HG03378 (cell line): Measurements from ENCODE around the gene RHBDD3.

Experiments
- ATAC-seq: cut with Tn5 transposase; IDR thresholded peaks from one replicate; pipeline ENCODE4 v1.9.1; 2021; ENCODE audit warnings: mild to moderate bottlenecking, moderate library complexity; ENCODE audit not compliant: unreplicated experiment

The RHBDD3 gene

DNA sequence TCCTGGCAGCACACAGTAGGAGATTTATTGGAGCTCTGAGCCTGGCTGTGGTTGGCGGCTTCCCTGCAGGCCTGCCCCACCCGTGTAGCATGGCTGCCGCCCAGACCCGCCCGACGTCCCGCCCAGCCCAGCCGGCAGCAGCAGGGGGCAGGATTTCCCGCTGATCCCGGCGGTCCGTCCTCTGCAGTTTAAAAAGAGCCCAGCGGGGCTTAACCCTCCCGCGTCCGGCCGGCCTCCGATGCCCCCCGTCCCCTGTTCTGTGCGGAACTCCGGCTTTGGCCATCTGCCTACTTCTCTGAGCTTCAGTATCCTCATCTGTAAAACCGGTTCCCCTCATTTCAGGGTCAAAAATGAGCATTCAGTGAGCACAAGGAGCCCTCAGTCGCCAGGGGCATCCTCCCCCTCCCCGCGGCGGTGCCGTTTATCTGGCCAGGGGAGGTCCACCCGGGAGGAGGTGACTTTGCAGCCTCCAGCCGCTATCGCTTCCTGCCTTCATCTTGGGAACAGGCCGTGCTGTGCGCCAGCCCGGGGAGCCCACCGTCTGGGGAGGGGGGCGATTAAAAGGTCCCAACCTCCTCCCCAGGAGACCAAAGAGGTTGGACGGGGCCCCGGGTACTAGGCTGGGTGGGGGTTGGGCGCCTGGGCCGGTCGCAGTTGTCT is 38.5 kb upstream of the RHBDD3 start, which contains the start of gene GAS2L1:
Gene GAS2L1 (plus strand): TSS at position 476 of the 660 bp plus-strand sequence. CDS start 1,456 bp downstream, outside the sequence.
- no peak for ATAC-seq

DNA sequence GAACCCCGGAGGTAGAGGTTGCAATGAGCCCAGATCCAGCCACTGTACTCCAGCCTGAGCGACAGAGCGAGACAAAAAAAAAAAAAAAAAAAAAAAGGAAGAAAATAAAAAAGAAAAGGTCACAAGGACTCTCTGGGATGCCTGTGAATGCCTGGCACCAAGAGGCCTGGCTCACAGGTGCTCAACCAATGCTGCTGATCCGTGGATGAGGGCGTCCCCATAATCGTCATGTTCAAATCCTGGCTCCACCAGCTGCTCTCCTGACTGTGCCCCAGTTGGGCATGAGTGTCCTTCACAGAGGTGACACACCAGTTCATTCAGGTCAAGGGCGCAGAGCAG is 38.0 kb upstream of the RHBDD3 start:
- no peak for ATAC-seq

DNA sequence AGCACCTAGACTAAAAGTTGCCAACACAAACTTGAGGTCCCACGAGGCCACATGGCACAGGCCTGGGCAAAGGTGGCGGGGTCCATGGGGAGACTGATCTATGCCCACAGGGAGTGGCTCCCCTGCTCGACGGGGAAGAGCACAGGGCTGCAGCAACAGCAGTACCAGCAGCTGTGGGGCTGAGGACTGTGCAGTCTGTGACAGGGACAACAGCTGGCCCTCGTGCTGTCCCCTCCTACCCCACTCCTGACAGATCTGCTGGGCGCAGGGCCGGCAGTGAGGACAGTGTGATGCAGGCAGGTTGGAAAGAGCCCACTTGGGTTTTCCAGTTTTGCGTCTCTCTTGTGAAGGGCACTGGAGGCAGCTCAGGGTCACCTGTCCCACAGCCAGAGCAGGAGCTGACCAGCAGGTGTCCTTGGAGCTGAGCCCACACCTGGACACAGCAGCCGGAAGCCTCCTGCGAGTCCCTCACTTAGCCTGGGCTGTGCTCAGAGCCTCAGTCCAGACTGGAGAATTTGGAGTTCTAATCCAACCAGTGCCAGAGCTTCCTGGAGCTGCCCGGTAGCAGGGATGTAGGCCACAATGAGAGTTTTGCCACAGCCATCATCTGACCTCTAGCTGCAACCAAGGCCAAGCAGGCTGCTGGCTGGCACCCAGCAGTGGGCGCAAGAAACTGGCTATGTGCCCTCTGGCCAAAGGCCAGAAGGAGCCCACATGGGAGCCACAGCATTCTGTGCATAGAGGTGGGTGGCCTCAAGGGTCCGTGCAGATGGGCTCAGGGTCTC is 35.1 kb upstream of the RHBDD3 start:
- ATAC-seq, result no peak

DNA sequence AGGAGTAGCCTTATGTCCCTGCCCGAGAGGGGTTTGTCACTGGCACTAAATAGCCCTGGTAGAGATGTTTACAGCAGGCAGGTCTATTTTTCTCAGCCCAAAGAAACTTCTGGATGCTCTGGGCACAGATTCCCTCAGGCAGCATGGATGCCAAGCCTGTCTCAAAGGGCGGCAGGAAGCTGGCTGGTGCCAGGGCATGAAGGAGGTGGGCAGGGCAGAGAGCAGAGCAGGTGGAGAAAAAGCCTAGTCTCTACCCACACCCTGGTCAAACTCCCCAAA is 34.6 kb upstream of the RHBDD3 start:
- ATAC-seq, result no peak

DNA sequence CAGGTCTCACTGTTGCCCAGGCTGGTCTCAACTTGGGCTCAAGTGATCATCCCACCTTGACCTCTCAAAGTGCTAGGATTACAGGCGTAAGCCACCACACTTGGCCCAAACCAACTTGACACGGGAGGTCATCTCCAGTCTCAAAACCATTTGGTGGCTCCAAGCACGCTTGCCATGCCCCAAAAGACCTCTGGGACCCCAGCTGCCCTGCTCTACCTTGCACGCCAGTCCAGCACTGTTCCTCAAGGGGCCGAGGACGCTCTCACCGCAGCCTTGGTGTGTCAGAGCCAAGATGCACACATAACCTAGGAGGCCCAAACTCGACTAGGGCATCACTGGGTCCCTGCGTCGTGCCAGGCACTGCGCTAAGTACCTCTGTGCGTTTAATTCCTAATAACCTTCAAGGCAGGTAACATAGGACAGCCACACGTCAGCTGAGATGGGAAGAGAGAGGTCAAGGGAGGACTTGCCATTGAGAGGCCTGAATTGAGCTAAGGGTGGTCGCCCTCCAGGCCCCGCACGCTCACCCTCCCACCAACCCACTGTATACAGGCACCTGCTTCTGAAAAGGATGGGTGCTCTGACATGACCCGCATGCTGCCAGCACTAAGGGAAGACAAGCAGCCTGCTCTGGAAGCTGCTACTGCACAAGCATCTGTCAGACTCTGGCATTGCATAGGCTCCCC is 34.1 kb upstream of the RHBDD3 start:
- no peak for ATAC-seq

DNA sequence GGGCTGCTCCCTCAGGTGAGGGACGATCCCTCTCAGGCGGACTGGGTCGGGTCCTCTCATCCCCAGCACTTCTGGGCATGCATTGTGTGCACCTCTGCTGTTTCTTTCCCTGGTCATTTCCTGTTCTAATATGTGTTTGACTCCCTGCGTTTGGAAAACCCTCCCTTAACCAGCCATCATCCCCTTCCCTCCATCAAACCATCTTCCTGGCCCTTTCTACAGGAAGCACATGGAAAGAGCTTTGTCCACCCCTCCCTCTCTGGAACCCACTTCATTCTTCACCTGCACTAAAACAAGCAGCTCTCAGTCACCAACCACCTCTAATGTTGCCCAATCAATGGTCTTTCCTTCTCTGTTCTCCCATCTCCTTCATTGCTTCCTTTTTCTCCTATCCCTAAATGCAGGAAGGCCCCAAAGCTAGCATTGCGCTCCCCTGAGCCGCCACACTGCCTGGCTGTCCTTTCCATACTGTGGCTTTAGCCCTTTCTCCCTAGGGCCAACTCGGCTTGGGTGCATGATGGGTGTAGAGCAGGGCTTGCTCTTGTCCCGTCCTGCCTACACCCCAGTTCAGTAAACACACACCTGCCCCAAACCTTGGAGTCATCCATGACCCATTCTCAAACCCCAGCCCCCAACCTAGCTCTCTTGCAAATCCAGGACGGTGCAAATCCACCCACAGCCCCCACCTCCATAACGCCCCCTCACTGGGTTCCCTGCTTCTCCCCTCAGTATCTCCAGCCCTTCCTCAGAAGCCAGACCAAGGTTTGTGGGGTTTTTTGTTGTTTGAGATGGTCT is 33.2 kb upstream of the RHBDD3 start:
- ATAC-seq, result no peak

DNA sequence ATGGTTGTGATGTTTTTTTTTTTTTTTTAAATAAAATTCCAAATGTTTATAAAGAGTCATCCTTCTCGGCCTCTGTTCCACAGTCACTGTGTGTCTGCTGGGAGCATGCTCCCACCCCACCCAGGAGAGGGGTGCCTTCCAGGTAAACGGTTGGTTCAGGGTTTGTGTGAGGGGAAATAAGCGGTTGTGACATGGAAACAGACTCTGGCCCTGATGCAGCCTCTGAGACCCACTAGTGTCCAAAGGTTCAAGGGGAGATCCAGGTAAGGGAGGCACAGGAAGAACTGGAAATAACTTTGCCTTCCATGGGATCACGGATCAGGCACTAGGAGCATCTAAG is 32.7 kb upstream of the RHBDD3 start:
- no peak for ATAC-seq

DNA sequence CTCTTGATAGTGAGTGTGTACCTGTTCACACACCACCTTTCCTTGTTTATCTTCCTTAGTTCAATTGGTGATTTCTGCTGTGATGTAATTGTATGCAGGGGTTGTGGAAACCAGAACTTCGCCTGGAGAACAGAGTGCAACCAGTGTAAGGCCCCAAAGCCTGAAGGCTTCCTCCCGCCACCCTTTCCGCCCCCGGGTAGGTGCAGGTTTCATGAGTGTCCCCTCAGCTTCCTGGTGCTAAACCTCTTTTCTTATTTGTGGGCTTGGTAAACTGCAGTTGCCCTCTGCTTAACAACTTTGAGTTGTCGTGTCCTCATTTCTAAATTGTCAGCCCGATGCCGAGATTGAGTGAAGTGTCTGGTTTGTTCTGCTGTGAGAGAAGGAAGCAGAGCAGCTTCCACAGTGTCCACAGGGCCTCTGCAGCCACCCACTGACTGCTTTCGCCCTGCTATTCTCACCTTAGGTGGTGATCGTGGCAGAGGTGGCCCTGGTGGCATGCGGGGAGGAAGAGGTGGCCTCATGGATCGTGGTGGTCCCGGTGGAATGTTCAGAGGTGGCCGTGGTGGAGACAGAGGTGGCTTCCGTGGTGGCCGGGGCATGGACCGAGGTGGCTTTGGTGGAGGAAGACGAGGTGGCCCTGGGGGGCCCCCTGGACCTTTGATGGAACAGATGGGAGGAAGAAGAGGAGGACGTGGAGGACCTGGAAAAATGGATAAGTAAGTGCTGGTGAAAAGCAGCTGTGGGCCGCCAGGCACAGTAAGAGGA is 31.5 kb upstream of the RHBDD3 start:
- ATAC-seq, result no peak

DNA sequence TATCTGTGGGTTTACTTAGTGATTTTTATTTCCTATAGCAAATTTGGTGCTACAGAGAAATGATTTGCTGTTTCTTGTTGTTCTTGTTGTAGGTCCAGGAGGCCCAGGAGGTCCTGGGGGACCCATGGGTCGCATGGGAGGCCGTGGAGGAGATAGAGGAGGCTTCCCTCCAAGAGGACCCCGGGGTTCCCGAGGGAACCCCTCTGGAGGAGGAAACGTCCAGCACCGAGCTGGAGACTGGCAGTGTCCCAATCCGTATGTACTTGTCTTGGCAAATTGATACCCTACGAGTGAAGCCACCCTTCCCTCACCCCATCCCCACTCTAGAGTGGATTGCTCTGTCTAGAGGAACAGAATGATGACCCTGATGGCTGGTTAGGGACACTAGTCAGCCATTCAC is 30.9 kb upstream of the RHBDD3 start:
- no peak for ATAC-seq

DNA sequence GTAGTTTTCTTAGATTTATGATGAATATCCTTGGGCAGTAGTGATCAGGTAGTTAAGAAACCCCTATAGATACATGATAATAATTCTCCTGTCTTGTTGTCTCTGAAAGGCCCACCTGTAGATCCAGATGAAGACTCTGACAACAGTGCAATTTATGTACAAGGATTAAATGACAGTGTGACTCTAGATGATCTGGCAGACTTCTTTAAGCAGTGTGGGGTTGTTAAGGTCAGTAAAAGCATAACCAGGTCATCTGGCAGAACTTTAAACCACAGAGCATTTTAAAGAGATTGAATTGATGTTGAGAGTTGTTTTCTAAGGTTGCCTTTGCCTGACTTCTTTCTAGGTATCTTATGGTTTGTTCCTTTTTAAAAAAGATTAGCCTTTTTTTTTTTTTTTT is 24.6 kb upstream of the RHBDD3 start:
- no peak for ATAC-seq

DNA sequence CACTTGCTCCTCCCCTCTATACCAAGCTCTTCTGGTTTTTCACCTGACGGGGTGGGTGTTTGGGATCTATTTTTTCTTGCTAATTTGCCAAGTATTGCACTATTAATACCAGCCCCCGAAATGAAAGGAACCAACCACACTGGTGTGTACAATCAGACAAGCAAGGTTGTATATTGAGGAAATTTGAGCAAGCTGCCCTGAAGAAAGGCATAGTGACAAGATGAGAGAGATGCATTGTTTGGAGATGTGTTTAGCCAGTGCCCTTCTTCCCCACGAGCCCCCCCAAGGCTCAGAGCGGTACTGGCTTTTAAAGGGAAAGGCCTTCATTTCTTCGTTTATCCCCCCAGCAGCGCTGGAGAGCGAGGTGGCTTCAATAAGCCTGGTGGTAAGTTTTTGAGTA is 23.4 kb upstream of the RHBDD3 start:
- no peak for ATAC-seq

DNA sequence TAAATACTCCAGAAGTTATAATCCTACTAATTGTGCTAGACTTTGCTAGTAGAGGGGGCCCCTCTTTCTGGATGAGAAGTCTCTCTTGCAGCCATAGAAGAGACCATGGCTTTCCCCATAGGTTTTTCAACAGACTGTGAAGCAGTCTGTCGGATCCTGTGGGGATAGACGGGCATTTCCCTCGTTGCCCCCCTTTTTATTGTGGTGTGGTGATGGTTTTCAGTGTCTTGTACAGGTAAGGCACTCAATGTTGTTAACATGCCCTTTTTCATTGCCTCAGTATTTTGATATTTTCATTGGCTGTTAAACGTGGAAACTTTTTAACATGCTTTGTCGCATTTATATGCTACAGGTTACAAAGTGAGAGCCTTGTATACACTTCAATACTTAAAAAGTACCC is 22.3 kb upstream of the RHBDD3 start:
- ATAC-seq, result no peak

DNA sequence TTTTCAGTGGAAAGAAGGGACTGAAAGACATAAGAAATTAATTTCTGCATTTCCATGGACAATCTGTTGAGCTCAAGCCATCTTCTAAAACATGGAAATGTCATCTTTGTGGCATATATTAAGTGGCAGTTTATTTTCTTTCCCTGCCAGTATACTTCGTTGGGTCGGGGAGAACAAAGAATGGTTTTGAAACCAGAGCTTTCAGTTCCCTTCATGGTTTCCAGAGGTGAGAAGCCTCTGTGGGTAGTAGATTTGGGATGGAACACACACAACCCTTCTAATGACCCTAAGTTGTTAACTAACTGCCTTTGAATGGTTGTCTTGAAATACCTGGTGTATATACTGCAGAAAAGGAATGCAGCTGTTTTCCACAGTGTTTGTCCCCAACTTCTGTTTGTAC is 21.1 kb upstream of the RHBDD3 start:
- no peak for ATAC-seq

DNA sequence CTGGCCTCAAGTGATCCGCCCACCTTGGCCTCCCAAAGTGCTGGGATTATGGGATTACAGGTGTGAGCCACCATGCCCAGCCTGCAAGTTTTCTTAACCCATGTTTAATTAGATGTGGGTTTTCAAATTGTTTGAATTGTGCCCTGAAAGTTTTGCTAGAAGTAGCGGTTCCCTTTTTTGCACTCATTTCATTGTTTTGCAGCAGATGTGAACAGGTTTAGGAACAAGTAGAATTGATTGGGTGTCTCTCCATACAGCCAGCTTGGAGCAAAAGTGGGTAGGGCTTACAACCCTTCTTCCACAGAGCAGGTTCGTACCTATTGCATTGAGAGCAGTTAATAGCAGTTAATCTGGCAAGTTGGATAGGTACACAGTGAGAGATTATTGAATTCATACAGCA is 16.4 kb upstream of the RHBDD3 start:
- no peak for ATAC-seq

DNA sequence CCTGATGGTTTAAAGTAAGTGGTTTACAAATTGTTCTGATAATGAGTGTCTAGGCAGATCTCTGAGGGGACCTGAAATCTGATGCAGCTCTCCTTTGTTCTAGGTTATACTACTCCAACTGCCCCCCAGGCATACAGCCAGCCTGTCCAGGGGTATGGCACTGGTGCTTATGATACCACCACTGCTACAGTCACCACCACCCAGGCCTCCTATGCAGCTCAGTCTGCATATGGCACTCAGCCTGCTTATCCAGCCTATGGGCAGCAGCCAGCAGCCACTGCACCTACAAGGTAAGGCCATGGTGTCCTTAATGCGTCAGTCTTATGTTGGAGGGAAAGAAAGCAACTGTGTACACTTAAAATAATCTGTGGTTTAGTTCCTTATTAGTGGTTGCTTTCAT is 10.1 kb upstream of the RHBDD3 start:
- no peak for ATAC-seq

DNA sequence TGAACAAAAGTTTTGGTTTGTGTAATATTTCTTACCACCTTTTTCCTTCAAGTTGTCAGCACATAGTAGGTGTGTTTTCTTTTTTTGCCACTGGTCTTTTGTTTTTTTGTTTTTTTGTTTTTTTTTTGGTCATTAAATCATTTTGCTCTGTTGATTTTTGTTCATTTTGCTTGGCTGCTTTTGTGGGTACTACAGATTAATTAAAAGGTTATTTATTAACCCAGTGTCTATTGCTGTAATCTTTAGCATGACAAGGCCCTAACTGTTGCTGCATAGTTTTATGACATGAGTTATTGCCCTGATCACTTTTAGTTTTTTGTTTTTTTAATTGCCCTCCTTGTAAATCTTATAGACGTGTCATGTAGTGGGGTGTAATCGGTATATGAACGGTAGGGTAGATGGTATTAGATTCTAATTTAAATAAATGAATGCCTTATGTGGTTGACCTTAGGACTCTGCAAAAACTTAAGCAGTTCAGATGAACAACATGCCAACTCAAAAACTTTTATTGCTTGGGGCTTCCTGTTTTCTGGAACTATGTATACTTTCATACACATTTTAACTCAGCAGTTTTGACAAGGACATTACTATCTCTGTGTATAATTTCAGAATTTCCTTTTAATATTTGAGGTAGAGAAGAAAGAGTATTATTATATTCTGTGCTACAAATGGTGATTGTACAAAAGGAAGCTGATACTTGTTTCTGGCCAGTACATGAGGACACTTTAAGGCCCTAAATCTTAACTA is 8.2 kb upstream of the RHBDD3 start:
- no peak for ATAC-seq

DNA sequence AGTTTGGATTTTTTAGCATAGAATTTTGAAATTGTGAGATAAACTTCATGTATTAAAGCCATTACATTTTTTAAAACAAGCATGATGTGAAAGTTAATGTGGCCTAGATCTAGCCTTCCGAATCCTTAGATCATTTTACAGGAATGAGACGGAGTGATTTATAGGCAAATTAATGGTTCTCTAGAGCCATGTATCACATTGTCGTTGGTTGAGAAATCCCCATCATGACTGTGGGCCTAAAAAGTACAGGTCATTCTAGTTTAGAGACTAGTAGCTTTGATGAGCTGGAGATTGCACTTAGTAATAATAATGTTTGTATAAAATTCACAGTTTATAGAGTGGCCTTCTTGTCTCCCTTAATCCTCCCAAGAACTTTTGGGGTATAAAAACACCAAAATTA is 7.4 kb upstream of the RHBDD3 start:
- no peak for ATAC-seq

DNA sequence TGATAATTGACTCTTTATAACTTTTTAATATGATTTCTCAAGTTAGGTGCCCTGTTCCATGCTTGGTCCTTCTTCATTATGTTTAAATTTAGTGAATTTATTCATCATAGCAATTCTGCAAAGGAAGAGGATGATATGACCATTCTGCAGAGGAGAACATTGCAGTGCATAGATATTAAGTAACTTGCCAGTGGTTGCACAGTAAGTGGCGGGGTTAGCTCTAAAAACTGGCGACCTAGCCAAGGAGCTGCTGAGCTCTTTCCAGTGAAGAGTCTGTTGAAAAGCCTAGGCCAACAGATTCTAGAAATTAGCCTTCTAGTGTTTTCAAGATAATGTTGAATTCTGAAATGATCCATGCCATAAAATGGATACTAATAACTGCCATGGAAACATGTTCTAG is 4.8 kb upstream of the RHBDD3 start:
- ATAC-seq, result no peak

DNA sequence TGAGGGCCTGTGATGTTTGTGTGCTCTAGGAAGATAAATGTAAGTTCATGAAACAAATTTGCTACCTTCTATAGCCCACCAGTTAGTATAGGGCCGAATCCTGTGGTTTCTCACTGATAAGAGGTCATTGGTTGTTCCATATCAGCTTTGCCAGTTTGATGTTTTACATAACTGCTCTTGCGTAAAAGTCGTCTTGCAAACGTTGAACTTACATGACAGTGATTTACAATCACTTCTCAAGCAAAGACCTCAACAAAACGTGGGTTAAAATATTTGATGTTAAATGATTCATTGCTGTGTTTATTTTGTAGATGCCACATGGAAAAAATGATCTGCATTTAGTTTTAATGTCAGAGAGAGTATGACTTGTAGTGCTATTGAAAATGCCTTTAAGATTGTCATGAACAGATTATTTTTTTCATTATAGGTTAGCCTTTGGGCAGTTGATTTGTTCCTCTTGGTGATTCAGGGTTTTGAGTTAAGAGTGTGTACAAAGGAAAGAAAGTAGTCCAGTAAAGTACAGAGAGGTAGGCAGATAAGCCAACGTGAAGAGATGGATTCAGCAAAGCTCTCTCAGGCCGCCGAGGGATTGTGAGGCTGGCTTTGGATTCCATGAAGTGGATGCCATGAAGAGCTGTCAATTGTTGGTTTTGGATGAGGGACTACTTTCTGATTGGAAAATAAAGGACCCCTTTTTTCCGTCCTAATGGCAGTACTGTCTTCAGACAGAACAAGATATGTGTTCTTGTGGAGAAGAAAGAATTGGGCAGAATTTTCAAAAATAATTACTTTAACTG is 2.9 kb upstream of the RHBDD3 start:
- ATAC-seq, result no peak
